Dedifferentiated amniotic fluid mesenchymal stem cell (primary cell): Measurements from ENCODE around the gene SPDYE2.
"Not testable (repeated sequence)": the region's sequence is repeated elsewhere in the genome, so short reads cannot be mapped to it uniquely, and the experiment has no call there.

Experiments used
- DNase-seq: peaks from one replicate; pipeline ENCODE4 v3.0.0-alpha.2; 2016; ENCODE audit errors: extremely low spot score

Gene SPDYE2

DNA sequence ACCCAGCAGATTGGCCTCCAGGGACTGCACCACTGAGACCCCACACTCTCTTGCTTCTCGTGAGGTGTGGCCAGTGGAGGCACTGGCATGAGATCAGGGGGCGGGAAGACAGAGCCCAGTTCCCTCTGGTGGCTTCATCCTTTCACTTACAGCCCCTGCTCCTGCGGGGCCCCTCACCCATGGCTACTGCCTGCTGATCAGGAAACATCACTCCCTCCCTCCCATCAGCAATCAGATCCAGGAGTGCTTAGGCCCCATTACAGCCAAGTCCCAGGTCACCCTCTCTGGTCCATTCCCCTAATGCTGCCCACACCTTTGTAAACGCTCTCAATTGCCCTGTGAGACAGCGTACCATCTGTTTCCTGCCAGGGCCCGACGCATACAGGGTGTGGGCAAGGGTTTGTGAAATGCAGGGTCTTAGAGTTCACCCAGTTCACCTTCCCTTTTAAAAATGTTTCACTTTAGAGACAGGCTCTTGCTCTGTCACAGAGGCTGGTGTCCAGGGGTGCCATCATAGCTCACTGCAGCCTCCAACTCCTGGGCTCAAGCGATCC is 15.9 kb upstream of the SPDYE2 start:
- not testable (repeated sequence) for DNase-seq

GRCh38 chr7:102540604-102541003 is 10.4 kb upstream of the SPDYE2 start:
- not testable (repeated sequence) for DNase-seq

DNA sequence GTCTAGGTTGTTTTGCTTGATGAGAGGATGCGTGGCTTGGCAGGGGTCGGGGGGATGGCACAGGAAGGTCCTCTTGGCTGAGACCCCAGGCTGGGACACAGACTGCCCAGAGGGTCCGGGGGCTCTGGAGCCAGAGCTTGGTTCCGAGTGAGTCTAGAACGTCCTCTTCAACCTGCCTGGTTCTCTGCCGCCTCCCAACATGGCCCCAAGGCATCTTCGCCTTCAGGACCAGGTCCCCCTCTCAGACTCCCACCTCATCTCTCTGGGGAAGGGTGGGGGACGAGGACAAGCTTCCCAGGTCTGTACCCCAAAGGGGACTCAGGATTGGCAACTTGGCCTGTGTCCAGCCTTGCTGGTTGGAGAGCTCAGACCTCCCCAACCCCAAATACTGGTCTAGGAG is 8.9 kb upstream of the SPDYE2 start:
- DNase-seq, result not testable (repeated sequence)

GRCh38 chr7:102542771-102543170 is 8.3 kb upstream of the SPDYE2 start:
- not testable (repeated sequence) for DNase-seq

DNA sequence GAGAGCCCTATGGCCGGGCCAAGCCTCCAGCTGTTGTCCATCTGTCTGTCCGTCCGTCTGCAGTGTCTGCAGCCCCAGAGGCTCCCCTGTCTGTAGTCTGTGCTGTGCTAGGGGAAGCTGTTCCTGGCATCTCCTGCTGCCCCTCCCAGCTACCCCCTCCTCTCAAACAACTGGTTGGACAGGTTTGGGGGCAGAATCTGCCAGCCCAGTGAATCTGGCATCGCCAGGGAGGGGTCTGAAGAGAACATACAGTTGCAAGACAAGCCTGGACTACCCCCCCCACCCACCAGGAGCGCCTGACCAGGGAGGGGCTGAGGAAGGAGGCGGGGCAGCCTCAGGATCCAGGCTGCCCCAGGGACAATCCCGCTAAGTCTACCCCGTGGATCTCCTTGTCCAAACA is 7.4 kb upstream of the SPDYE2 start, which contains the start of gene UPK3BL2:
Gene UPK3BL2, minus strand, starts transcription at position 101 of the 400 bp plus-strand sequence. Its CDS starts 60 bp downstream, at position 41.
- DNase-seq, result not testable (repeated sequence)

- not testable (repeated sequence) for DNase-seq
These were observed 6.7 kb upstream of the SPDYE2 start for GRCh38 chr7:102544372-102544771.

DNA sequence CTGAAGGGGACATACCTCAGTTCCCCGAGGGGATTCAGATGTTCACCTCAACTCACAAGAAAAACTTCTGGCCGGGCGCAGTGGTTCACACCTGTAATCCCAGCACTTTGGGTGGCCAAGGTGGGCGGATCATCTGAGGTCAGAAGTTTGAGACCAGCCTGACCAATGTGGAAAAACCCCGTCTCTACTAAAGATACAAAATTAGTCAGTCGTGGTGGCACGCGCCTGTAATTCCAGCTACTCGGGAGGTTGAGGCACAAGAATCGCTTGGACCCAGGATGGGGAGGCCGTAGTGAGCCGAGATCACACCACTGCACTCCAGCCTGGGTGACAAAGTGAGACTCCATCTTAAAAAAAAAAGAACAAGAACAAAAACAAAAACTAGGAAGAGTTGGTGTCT is 5.7 kb upstream of the SPDYE2 start:
- not testable (repeated sequence) for DNase-seq

GRCh38 chr7:102546353-102546752 is 4.7 kb upstream of the SPDYE2 start:
- not testable (repeated sequence) for DNase-seq

DNA sequence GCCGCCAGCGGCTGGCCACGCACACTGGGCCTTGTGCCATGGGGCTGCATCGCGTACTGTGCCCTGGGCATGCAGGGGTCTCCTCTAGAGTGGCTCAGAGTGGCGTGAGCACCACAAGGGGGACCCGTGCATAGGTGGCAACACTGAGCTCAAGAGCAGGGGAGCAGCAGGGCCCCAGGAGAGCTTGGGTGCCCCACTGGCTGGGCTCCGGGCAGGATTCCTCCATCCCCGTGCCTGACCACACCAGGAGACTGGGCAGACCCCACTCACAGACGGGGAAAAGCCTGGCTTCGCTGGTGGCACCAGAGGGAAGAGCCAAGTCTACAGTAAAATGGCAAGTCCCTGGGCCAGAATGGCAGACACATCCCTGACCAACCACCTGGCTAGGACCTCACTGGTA is 17.6 kb downstream of the SPDYE2 start:
- not testable (repeated sequence) for DNase-seq

- DNase-seq, result peak; percentile 79
These were observed 21.5 kb downstream of the SPDYE2 start, which contains the start of gene POLR2J3 for GRCh38 chr7:102572261-102573239. POLR2J3 (minus strand) TSS chr7:102572583; CDS start chr7:102572521, 62 bp downstream.

DNA sequence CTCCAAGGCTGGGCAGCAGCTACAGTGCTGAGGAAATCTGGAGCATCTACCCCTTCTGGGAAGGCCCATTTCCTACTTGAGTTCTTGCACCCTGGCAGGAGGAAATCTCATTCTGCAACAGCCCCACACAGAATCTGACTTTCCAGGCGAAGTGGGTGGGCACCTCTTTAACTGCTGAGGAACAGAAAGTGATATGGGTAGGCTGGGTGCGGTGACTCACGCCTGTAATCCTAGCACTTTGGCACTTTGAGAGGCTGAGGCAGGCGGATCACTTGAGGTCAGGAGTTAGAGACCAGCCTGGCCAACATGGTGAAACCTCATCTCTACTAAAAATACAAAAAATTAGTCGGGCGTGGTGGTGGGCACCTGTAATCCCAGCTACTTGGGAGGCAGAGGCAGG is 23.6 kb downstream of the SPDYE2 start:
- DNase-seq, result not testable (repeated sequence)

GRCh38 chr7:102576363-102576762 is 25.3 kb downstream of the SPDYE2 start:
- not testable (repeated sequence) for DNase-seq

GRCh38 chr7:102577315-102578240 is 26.6 kb downstream of the SPDYE2 start:
- not testable (repeated sequence) for DNase-seq

DNA sequence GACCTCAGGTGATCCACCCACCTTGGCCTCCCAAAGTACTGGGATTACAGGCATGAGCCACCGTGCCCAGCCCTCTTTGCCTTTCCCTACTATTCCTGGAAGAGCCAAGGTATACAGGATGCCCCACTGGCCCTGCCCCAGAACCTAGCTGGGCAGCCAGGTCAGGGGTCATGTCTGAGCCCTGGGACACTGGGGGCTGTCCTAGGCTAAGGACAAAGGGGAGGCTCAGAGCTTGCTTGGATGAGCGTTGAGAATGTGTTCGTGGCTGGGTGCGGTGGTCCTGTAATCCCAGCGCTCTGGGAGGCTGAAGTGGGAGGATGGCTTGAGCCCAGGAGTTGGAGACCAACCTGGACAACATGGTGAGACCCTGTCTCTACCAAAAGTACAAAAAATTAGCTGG is 27.5 kb downstream of the SPDYE2 start:
- not testable (repeated sequence) for DNase-seq

- not testable (repeated sequence) for DNase-seq
These were observed 30.7 kb downstream of the SPDYE2 start for GRCh38 chr7:102581722-102582121.

DNA sequence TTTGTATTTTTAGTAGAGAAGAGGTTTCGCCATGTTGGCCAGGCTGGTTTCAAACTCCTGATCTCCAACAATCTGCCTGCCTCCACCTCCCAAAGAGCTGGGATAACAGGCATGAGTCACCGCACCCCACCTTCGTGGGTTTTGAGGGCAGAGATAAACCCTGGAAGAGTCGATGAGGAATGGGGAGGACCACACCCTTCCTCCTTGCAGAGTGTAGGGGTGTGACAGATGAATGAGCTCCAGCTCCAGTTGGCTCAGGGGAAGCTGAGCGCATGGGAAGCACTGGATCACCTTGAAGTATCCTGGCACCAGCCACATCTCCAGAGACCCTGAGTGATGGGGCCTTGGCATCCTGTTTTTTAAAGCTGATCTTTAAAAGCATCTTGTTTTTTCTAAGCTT is 32.5 kb downstream of the SPDYE2 start:
- not testable (repeated sequence) for DNase-seq

DNA sequence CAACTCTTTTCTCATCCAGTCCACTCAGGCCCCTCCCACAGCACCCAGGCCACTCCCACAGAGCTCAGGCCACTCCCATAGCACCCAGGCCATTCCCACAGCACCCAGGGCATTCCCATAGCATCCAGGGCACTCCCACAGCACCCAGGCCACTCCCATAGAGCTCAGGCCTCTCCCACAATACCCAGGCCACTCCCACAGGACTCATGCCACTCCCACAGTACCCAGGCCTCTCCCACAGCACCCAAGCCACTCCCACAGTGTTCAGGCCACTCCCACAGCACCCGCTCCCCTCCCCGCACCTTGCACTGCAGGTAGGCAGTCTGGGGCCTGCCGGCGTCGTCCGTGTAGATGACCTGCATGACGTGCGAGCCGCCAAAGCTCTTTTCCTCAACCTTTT is 38.8 kb downstream of the SPDYE2 start:
- not testable (repeated sequence) for DNase-seq

GRCh38 chr7:102592477-102593019 is 41.5 kb downstream of the SPDYE2 start:
- DNase-seq, result not testable (repeated sequence)

DNA sequence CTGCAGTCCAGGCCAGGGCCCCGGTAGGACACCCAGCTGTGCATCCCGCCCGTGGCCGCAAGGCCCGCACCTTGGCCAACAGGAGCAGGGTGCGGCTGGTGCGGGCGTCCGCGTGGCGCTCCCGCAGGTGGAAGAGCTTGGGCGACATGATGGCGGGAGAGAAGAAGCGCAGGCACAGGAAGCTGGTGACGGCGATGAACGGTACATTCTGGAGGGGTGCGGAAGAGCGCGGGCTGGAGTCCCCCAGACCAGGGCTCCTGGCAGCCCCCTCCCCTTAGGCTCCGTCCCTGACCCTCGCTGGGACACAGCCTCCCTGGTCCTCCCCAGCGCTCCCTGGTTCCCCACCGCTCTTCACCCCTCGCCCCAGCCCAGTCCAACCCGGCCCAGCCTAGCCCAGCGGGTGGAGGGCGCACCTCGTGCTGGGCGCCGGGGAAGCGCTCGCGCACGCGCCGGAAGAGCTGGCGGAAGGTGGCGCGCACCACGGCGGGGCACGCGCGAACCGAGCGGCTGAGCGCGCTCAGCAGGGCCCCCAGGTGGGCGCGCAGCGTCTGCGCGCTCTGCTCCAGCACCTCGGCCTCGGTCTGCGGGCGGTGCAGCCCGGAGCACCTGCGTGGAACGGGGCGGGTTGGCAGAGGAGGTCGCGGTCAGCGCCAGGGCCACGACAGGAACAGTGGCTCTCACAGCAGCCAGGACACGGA is 42.8 kb downstream of the SPDYE2 start:
- DNase-seq, result not testable (repeated sequence)

GRCh38 chr7:102596036-102596435 is 45.0 kb downstream of the SPDYE2 start:
- not testable (repeated sequence) for DNase-seq
